RPMI8226 (cell line): ENCODE measurements around the gene ATRAID.
A peak's percentile ranks its signal among the peaks of the same experiment; 100 is the strongest.

Experiments used
- DNase-seq: peaks from one replicate; pipeline ENCODE4 v3.0.0-alpha.2; 2015

The ATRAID gene

GRCh38 chr2:27251766-27252165 lies 39.9 kb downstream of the ATRAID start:
- DNase-seq, result no peak

DNA sequence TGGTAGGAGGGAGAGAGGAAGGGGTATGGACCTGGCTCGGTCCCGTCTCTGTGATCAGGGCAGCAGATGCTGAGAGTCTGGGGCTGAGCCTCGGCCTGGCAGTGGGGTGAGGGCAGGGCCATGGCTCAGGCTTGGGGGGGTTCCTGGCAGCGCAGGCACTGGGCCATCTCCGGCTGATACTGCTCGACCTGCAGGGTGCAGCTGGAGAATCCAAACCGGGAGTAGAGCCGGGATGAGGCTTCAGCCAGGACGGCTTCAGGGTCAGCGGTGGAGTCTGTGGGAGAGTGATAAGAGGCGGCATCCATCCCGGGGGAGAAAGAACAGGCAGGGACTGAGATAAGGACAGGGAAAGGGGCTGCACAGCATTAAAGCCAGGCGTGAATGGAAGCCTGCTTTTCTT lies 43.3 kb downstream of the ATRAID start:
- DNase-seq, result no peak

DNA sequence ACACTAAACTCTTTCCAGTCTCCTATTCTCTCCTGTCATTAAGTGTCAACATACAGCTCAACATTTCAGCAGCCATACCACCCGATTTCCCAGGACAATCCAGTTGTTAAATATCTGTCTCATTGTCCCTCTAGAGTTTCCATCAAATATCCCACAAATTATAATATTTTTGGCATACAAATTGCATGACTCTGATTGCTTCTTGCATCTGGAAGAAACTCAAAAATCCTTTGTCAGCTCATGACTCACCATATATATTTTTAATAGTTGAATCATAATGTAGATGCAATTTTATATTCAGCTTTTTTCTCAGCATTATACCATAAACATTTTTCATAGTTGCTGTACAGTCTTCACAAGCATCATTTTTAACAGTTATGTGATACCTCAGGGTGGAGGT lies 43.8 kb downstream of the ATRAID start:
- no peak for DNase-seq

DNA sequence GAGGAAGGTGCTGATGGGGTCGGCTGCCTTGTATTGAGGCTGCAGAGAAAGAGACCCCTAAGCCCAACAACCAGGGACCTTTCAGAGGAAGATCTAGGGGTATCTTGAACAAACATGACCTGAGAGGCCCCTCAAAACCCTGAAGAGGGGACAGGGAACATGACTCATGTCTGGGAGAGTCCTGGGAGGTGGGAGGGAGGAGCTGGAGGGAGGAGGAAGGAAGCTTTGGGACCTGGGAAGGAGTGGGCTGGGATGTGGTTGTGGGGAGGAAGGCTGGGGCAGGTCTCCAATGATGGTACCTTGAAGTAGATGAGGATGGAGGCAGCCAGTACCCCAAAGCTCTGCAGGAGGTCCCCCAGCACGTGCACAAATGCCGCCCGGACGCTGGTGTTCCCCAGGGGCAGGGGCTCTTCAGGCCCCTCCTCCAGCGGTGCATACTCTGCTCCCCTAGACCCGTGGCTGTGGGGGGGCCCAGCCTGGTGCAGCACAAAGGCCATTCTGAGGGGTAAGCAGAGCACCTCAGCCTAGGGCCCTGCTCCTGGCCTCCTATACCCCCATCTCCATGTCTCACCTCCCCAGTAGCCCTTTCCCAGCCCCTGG lies 45.1 kb downstream of the ATRAID start:
- DNase-seq, result no peak

GRCh38 chr2:27258051-27258450 lies 46.2 kb downstream of the ATRAID start:
- DNase-seq, result no peak

GRCh38 chr2:27261241-27261925 lies 49.5 kb downstream of the ATRAID start:
- no peak for DNase-seq

DNA sequence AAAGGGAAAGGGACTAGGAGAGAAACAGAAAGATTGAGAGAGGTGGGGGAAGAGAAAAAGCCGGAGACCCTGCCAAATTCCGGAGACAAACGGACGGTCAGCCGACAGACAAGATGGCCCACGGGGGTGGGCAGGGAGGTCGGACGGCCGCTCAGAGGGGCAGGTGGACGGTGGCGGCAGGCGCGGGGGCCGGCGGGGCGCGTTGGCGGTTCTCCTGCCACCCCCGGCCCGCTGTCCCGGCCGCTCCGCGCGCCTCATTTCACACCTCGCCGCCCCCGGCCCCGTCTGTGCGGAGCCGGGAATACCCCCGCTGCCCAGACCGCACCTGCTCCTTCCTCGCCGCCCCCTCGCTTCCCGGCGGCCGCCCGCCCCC lies 50.1 kb downstream of the ATRAID start:
- DNase-seq, result no peak

GRCh38 chr2:27262379-27263286 lies 50.8 kb downstream of the ATRAID start, which contains the start of gene SLC30A3:
Gene SLC30A3, minus strand, starts transcription at chr2:27263047. Its CDS starts 141 bp downstream, at chr2:27262906.
- peak; percentile 76 for DNase-seq

DNA sequence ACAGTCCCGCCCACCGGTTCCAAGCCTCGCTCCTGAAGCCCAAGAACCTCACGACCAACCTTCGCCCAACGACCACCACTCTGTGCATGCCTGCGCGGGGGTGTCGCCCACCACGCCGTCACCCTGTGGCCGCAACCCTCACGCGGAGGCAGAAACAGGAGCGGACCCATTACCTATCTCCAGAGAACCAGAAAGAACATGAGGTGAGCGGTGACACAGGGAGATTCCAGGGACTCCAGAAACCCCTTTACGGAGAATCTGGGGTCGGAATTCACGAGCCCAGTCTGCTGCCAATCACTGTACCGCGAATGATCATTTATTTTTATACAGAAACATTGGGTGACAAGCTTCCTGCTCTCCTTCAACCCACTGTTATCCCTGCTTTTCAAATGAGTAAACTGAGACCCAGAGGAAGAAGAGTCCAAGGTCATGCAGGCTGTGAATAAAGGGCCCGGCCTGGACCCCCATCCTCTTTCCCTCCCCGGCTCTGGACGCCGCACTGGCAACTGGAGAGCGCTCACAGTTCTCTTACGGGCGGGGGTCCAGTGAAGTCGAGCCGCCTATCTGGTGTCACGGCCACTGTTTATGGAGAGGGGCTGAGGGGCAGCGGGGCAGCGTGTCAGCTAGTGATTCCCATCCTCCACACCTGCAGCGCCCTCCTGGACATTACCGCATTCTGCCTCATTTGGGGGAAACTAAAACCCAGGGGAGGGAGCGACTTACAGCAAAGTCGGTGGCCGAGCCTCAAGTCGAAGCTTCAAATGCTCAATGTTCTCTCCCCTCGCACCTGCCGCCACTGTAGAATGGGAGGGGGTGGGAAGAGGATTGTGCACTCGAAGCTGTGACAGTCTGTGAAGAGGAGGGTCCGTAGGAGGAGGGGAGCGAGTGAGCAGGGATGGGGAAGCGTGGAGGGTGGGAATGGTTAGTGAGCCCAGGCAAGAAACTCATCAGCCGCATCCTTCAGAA lies 51.7 kb downstream of the ATRAID start:
- DNase-seq, result peak; percentile 29

GRCh38 chr2:27264253-27264752 lies 52.5 kb downstream of the ATRAID start:
- peak; percentile 44 for DNase-seq

DNA sequence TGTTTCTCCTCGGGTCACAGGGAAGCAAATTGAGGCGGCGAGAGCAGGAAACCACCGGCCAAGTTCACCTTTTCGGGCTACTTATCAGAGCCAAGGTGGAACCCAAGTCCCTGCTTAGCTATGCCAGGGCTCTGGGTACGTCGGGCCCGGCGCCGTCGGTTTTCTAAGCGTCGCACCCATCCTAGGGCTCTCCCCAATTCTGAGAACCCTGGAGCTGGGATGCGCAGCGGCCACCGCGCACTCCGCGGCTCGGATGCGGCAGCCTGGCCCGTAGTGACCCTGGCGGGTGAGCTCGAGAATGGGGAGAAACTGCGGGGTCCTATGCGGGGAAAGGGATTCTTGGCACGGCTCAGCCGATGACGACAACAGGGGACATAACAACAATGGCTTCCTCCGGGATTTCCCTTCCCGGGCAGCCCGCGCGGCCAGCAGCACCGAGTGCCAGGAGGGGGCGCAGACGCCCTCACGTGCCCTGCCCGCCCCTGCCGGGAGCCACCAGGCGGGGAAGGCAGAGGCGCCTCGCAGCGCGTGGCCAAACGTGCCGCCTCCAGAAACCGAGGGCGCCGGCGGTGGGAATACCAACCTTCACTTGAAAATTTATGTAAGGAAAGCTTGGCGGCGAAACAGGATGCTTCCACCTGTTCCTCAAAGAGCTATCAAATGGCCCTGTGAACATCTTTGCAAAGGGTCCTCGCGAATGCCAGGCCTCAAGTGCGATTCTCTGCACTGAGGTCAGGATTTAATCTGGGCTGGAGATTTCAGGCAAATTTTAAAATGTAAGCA lies 53.1 kb downstream of the ATRAID start:
- DNase-seq, result peak; percentile 76

- DNase-seq, result no peak
Measured at GRCh38 chr2:27265536-27265870, 53.7 kb downstream of the ATRAID start.
